ENCODE data around the gene LRSAM1. TPM values are rescaled to one million over a fixed set of nuclear protein-coding genes. Genes with fewer than 3 reads are reported as not detected.

LRSAM1 gene
- total and polyA plus RNA-seq, 9 of the 15 experiments (the other 6 are each of a cell fraction or from before 2014, with no cell fraction given) = 0.07 to 16.2 (median 4.7) TPM

DNA sequence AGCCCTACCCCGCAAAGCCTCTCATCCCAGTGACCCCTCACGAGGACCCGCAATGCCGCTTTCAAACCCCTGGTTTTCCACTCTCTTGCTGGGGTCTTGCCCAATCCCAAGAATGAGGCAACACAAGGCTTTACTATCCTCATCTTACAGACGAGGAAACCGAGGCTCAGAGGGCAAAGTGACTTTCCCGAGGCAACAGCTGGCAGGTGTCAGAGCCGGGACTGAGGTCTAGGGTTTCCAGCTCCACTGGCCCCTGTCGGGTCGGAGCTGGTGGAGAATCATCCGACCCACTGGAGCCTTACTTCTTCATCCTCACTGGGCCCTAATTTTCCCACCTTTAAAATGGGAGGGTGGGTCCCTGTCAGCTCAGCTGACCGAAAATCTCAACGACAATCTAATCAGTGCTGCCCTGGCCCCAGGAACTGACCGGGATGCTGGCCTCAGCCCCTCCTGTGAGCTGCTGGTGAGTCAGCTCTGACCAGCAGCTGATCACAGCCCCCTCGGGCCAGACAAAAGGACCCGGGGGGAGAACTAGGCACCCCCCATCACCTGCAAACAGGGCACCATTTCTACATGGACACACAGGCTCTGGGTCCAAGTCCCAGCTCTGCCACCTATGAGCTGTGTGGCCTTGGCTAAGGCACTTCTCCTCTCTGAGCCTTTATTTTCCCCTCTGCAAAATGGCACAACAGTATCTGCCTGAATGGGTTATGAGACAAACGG is 88.1 kb downstream of the LRSAM1 start (continued):
- TF ChIP-seq, protein P1, sequence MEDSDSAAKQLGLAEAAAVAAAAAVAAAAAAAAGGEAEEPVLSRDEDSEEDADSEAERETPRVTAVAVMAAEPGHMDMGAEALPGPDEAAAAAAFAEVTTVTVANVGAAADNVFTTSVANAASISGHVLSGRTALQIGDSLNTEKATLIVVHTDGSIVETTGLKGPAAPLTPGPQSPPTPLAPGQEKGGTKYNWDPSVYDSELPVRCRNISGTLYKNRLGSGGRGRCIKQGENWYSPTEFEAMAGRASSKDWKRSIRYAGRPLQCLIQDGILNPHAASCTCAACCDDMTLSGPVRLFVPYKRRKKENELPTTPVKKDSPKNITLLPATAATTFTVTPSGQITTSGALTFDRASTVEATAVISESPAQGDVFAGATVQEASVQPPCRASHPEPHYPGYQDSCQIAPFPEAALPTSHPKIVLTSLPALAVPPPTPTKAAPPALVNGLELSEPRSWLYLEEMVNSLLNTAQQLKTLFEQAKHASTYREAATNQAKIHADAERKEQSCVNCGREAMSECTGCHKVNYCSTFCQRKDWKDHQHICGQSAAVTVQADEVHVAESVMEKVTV (CRISPR knock-in tag; IDR thresholded peaks at IDR 0.05) = no peak
- TF ChIP-seq HLTF (IDR thresholded peaks at IDR 0.05) (no peak), KLF13 (tag; IDR thresholded peaks at IDR 0.05; ENCODE audit: borderline replicate concordance, low read depth) (no peak), ILF3 (IDR thresholded peaks at IDR 0.05; ENCODE audit: borderline replicate concordance) (no peak), PRMT5 (CRISPR knock-in tag; IDR thresholded peaks at IDR 0.05) (no peak), TCFL5 (CRISPR knock-in tag; conservative IDR thresholded peaks at IDR 0.05) (no peak), U2AF1 (optimal IDR thresholded peaks at IDR 0.05; ENCODE audit: low read depth, low read length) (no peak), STAT5B (CRISPR knock-in tag; IDR thresholded peaks at IDR 0.05) (no peak), NR1H2 (CRISPR knock-in tag; IDR thresholded peaks at IDR 0.05) (no peak), CTBP1 (IDR thresholded peaks at IDR 0.05; ENCODE audit: borderline replicate concordance) (peak; percentile 56; the same call in 1 of the 2 replicates)
- TF ChIP-seq, protein P2, sequence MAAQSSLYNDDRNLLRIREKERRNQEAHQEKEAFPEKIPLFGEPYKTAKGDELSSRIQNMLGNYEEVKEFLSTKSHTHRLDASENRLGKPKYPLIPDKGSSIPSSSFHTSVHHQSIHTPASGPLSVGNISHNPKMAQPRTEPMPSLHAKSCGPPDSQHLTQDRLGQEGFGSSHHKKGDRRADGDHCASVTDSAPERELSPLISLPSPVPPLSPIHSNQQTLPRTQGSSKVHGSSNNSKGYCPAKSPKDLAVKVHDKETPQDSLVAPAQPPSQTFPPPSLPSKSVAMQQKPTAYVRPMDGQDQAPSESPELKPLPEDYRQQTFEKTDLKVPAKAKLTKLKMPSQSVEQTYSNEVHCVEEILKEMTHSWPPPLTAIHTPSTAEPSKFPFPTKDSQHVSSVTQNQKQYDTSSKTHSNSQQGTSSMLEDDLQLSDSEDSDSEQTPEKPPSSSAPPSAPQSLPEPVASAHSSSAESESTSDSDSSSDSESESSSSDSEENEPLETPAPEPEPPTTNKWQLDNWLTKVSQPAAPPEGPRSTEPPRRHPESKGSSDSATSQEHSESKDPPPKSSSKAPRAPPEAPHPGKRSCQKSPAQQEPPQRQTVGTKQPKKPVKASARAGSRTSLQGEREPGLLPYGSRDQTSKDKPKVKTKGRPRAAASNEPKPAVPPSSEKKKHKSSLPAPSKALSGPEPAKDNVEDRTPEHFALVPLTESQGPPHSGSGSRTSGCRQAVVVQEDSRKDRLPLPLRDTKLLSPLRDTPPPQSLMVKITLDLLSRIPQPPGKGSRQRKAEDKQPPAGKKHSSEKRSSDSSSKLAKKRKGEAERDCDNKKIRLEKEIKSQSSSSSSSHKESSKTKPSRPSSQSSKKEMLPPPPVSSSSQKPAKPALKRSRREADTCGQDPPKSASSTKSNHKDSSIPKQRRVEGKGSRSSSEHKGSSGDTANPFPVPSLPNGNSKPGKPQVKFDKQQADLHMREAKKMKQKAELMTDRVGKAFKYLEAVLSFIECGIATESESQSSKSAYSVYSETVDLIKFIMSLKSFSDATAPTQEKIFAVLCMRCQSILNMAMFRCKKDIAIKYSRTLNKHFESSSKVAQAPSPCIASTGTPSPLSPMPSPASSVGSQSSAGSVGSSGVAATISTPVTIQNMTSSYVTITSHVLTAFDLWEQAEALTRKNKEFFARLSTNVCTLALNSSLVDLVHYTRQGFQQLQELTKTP (IDR thresholded peaks at IDR 0.05; ENCODE audit: low read depth in 1 of 2, partially characterized antibody in 2 of 2) = no peak
- TF ChIP-seq, protein P3, sequence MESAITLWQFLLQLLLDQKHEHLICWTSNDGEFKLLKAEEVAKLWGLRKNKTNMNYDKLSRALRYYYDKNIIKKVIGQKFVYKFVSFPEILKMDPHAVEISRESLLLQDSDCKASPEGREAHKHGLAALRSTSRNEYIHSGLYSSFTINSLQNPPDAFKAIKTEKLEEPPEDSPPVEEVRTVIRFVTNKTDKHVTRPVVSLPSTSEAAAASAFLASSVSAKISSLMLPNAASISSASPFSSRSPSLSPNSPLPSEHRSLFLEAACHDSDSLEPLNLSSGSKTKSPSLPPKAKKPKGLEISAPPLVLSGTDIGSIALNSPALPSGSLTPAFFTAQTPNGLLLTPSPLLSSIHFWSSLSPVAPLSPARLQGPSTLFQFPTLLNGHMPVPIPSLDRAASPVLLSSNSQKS (CRISPR knock-in tag; IDR thresholded peaks at IDR 0.05) = no peak
- TF ChIP-seq, protein P4, sequence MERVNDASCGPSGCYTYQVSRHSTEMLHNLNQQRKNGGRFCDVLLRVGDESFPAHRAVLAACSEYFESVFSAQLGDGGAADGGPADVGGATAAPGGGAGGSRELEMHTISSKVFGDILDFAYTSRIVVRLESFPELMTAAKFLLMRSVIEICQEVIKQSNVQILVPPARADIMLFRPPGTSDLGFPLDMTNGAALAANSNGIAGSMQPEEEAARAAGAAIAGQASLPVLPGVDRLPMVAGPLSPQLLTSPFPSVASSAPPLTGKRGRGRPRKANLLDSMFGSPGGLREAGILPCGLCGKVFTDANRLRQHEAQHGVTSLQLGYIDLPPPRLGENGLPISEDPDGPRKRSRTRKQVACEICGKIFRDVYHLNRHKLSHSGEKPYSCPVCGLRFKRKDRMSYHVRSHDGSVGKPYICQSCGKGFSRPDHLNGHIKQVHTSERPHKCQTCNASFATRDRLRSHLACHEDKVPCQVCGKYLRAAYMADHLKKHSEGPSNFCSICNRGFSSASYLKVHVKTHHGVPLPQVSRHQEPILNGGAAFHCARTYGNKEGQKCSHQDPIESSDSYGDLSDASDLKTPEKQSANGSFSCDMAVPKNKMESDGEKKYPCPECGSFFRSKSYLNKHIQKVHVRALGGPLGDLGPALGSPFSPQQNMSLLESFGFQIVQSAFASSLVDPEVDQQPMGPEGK (CRISPR knock-in tag; IDR thresholded peaks at IDR 0.05; ENCODE audit: borderline replicate concordance) = no peak
- TF ChIP-seq, protein P5, sequence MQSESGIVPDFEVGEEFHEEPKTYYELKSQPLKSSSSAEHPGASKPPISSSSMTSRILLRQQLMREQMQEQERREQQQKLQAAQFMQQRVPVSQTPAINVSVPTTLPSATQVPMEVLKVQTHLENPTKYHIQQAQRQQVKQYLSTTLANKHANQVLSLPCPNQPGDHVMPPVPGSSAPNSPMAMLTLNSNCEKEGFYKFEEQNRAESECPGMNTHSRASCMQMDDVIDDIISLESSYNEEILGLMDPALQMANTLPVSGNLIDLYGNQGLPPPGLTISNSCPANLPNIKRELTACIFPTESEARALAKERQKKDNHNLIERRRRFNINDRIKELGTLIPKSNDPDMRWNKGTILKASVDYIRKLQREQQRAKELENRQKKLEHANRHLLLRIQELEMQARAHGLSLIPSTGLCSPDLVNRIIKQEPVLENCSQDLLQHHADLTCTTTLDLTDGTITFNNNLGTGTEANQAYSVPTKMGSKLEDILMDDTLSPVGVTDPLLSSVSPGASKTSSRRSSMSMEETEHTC (IDR thresholded peaks at IDR 0.05) = peak; percentile 94
- TF ChIP-seq, protein P6, sequence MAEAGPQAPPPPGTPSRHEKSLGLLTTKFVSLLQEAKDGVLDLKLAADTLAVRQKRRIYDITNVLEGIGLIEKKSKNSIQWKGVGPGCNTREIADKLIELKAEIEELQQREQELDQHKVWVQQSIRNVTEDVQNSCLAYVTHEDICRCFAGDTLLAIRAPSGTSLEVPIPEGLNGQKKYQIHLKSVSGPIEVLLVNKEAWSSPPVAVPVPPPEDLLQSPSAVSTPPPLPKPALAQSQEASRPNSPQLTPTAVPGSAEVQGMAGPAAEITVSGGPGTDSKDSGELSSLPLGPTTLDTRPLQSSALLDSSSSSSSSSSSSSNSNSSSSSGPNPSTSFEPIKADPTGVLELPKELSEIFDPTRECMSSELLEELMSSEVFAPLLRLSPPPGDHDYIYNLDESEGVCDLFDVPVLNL (CRISPR knock-in tag; IDR thresholded peaks at IDR 0.05; ENCODE audit: low read depth) = no peak

Measured in K562 (cell line).